Measurements from ENCODE around the gene CALCR.
"Not testable (repeated sequence)": the region's sequence is repeated elsewhere in the genome, so short reads cannot be mapped to it uniquely, and the experiment has no call there.

The CALCR gene

DNA sequence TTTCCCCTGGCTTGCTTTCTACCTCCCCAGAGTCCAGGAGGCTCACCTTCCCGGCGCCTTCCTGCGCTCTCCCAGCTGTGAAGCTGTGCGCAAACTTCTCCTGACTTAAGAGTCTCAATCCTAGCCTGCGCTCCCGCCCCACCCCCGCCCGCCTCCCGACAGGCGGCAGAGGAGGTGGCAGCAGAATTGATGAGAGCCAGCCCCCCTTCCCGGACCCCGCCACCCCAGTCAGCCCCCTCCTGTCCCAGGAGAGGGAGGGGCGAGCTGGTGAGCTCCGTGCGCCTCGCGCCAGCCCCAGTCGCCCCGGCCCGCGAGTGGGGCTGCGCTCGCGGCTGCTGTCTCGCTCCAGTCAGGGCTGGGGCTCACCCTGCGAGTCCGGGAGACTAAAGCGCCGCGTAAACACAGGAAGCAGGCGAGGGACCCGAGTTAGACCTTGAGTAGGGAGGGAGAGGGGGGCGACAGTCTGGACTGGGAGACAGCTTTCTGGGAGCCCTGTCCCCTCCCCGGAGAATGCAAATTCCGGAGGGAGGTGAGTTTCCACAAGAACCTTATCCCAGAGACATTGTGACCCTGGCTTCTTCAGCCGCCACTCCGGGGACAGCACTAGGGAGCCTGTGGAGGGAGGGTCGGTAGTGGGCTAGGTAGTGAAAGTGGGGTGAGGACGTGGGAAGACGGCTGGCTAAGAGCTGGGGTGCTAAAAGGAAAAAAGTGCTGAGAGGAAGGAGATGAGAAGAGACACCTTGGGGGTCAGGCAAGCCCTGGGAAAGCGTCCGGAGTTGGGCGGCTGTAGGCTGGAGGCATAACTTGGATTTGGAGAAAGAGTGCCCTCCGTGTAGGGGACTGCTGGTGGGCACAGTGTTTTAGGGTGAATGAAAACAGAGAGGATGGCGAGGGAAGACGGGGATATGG, at the start of gene CALCR:
CALCR (minus strand) TSS at position 79 of the 909 bp plus-strand sequence. CDS start 87,743 bp downstream, outside the sequence.
- DNase-seq: no peak

DNA sequence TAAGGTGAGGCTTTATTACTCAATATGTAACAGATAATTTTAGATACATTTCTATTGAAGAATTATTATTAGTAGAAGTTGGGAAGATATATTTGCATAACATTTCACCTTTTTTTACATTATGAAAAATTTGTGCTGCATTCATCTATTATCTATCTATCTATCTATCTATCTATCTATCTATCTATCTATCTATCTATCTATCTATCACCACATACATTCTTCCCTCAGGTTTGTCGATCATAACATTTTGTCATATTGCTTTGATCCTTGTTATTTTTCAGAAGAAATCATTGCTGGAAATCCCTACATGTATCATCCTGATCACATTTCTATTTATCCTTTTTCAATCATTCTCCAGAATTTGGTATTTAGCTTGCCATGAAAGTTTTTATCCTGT, 49.3 kb upstream of the CALCR start:
- no peak for DNase-seq

DNA sequence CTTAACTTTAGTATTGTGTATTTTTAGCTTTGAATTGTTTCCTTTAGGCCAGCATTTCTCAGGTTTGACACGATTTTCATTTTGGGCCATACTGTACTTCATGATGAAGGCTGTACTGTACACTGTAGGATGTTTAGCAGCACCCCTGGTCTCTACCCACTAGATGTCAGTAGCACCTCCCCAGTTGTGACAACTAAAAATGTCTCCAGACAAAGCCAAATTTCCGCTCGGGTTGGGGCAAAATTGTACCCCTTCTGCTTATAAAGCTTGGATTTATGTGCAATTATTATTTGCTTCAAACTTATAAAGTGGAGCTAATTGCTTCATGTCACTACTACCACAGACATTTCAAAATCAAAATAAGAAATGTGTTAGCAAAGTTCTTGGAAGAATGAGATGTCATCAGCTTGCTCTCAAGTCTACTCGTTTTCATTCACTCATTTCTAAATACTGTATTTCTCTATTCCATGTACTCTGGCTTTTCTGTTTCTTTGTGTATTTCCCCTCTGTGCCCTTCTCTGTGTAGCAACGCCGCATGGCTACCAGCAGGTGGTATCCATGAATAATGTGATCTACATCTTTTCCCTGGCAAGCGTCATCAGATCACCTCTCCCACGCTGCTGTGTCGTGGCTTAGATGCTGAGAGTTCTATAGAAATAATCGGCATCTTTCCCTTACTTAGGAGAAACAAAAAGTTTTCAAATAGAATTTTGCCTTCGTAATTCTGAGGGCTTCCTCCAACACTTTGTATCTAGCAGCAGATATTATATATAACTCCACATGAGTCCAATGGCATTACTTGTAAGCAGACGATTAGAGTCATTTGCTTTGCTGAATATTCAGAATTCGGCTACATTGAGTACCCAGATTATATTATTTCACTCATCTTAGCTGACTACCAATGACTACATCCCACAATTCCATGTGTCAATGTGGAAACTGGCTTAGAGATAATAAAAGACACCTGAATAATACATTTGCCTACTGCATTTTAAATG, 47.8 kb upstream of the CALCR start:
- no peak for DNase-seq

DNA sequence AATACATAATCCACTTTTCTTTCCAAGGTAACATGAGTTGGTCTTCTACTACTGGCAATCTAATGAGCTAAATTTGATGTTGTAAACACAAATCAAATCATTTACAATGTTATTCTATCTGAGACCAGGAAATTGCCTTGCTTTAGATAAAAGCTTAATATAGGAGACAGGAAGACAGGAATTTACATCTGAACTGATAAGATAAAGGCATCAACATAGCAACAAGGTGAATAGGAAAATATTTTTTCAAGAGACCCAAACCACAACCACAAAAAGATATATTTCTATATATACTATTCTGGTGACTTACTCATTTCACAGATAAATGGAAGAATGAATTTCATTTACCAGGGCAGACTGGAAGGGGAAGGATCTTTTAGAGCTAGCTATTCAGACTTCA, 46.3 kb upstream of the CALCR start:
- DNase-seq: no peak

DNA sequence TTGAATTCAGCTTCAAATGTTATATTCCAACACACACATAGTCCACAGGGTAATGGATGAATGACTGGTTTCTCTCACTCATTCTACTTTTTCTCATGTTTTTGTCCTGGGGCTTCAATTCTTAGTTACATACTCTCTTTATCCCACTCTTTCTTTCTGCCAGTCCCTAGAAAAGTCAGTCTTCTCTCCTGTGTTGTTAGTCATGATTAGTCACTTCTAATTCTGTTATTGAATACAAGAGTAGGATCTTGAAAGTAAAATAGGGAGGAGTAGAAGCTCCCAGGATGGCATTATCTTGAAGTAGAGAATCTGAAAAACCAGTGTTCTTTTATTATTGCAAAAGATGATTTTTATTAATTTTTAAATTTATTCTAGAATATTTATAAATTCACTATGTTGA, 45.5 kb upstream of the CALCR start:
- no peak for DNase-seq

DNA sequence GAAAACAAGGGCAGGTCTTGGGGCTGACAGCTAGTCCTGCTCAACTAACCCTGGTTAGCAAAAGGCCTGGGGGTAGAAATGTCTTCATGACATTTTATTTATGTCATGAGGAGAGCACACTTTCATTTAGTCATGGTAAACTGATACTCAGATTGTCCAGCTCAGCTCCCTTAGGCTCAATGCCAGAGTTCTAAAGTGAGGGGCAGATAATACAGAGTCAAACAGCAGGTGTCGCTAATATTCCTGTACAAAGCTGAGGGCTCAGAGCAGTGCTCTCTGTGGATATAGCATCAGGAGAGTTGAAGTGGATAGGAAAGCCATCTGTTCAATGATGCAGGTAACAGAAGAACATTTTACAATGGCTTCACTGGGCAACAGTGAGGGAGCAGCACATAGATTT, 26.8 kb upstream of the CALCR start:
- DNase-seq: no peak

DNA sequence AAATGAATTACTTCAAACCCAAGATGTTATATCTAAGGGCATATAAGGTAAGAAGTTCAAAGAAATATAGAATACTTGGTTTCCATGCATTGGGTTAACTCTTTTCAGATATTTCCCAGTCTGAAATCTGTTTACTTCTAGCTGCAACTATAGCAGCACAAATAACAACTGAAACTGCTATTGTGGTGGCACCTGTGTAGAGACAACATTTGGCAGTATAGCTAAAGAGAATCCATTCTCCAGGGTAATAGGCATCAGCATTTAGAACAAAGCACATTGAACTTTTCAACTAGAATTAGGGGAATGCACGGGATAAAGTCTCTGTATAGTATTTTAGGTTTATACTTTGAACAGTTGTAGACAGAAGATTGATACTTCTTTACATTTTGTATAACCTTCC, 19.7 kb upstream of the CALCR start:
- no peak for DNase-seq

DNA sequence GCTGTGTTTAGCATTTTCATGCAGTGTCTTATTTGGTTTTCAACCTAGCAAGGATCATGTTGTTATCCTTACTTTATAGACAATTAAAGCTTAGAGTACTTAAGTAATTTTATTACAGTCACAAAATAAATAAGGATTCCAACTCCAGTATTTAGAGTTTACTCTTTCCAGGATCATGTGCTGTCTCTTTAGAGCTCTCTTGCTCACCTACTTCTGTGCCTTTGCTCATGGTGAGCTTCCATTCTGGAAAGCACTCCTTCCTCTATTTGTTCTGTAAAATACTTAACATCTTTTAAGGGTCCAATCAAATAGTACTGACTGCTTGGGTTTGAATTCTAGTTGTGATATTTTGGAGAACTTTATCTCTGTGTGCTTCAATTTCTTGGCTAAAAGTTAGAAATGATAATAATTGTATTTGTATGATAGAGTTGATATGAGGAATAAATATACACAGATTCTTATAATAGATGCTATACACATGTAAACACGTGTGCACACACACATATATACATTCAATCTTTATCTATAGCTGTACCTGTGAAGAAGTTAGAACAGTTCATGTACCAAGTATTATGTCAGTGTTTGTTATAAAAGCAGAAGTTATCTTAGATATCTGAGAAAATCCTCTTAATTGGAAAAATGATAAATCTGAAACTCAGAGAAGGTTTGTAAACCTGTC, 18.2 kb upstream of the CALCR start:
- no peak for DNase-seq

DNA sequence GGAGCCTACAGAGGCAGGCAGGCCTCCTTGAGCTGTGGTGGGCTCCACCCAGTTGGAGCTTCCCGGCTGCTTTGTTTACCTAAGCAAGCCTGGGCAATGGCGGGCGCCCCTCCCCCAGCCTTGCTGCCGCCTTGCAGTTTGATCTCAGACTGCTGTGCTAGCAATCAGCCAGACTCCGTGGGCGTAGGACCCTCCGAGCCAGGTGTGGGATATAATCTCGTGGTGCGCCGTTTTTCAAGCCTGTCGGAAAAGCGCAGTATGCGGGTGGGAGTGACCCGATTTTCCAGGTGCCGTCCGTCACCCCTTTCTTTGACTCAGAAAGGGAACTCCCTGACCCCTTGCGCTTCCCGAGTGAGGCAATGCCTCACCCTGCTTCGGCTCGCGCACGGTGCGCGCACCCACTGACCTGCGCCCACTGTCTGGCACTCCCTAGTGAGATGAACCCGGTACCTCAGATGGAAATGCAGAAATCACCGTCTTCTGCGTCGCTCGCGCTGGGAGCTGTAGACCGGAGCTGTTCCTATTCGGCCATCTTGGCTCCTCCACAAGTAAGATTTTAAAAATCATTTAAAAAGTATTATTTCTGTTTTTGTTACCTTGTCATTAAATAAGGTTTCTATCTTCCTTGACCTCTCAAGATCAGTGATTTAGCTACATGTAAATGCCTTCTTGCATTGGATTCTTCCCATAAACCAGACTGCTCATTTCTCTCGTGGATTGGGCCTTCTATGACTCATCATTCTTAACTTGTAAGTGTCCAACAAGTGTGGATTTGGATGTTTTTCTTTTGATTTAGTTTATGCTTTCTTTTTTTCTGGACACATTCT, 16.9 kb upstream of the CALCR start:
- DNase-seq: not testable (repeated sequence)

DNA sequence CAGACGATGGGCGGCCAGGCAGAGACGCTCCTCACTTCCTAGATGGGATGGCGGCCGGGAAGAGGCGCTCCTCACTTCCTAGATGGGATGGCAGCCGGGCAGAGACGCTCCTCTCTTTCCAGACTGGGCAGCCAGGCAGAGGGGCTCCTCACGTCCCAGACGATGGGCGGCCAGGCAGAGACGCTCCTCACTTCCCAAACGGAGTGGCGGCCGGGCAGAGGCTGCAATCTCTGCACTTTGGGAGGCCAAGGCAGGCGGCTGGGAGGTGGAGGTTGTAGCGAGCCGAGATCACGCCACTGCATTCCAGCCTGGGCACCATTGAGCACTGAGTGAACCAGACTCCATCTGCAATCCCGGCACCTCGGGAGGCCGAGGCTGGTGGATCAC, 11.9 kb upstream of the CALCR start:
- not testable (repeated sequence) for DNase-seq

DNA sequence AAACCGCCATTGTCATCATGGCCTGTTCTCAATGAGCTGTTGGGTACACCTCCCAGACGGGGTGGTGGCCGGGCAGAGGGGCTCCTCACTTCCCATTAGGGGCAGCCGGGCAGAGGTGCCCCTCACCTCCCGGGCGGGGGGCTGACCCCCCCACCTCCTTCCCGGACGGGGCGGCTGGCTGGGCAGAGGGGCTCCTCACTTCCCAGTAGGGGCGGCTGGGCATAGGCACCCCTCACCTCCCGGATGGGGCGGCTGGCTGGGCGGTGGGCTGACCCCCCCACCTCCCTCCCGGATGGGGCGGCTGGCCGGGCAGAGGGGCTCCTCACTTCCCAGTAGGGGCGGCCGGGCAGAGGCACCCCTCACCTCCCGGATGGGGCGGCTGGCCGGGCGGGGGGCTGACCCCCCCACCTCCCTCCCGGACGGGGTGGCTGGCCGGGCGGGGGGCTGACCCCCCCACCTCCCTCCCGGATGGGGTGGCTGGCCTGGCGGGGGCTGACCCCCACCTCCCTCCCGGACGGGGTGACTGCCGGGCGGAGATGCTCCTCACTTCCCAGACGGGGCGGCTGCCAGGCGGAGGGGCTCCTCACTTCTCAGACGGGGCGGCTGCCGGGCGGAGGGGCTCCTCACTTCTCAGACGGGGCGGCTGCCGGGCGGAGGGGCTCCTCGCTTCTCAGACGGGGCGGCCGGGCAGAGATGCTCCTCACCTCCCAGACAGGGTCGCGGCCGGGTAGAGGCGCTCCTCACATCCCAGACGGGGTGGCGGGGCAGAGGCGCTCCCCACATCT, 11.4 kb upstream of the CALCR start:
- DNase-seq: not testable (repeated sequence)

DNA sequence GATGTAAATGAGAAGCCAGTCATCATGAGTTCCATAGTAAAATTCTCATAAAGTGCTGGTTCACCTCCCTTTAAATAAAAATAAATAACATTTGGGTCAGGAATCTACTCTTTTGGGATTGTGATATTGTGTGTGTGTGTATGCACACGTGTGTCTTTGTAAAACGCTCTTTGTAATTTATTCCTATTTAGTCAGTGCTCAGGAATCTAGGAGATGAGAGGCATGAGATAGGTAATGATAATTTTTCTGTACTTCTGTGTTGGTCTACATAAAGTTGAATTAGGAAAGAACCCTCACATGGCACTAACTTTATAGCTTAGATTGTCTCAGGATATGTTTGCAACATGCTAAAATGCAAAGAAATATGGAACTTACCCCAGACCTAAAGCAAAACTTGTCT, 4.9 kb upstream of the CALCR start:
- DNase-seq: no peak

DNA sequence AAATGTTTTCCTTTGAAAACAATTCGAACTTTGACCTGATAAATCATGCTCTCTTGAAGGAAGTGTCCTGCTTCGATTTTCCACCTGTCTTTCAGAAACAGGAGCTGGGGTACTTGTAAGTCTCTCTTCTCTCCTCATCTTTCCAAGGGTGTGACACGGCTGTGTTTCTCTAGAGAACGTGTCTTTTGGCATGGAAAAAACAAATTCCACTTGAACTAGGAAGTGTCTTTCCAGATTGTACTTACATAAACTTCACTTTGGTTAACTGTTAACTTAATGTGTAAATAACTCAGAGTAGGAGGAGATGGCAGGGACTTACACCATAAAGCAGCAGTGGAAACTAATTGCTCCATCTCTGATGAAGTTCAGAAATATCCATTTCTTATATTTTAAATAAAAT, 4.2 kb upstream of the CALCR start:
- DNase-seq: no peak

DNA sequence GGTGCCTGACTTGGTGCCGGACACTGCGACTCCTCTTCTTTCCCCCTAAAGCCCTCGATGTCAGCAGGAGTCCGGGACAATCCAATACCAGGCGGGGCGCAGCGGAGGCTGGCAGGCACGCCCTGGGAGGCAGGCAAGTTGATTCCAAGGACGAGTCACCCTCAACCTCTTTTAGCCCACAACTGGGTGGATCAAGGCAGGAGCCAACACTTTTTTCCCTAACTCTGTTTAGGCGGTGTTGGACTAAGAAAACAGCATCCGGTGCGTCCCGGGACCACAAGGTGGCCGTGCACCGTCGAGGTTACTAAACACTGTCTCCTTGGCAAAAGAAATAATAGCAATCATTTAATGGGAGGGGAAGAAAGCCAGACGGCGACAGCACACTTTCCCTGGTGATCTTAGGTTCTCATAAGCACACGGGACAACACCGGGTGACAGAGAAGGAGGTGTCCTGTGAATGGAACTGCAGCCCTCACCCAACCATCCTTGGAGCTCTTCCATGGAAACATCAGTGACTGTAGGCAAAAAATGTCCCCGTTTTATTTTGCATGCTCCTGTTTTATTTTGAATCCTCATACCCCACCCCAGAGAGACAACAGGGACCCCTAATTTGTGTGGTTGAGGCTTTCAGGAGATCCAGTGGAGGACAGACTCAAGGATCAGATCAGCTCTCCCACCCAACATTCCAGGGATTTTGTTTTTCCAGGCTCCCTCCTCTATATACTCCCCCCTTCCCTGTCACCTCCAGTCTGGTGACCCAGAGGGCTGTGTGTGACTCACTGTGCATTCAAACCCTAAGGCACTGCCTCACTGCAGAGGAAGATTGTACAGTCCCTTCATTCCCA, 1.3 kb upstream of the CALCR start:
- DNase-seq: no peak

DNA sequence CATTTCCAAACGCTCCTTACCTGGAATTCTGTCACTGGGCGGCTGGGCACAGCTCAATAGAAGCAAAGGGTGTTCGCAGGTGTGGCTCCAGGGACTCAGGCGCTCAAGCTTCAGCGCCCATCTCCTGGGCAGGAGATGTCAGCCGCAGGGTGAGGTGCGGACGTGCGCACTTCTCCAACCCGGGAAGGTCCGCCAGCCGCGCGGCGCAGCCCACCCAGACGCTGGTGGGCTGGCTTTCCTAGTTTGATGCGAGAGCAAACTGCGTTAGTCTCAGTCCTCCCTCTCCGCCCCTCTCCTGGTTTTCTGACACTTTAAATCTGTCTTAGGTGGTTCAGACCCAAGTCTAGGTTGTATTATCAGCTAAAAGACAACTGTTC, 267 bp downstream of the CALCR start:
- no peak for DNase-seq

DNA sequence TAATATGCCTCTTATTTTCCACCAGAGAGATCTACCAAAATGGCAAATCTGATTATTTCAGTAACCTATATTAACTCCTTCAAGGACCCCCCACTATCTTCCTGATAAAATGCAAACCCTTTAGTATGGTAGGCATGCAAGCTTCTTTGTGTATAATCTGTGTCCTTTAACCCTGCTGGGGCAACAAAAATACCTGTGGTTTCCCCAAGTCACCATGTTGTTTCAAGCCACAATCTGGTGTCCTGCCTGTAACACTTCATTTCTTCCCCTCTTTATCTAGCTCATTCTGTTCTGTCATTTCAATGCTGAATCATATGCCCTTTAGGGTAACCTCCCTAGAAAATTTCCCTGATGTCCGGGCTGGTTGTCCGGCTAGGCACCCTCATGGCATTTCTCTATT, 5.3 kb downstream of the CALCR start:
- DNase-seq: no peak

DNA sequence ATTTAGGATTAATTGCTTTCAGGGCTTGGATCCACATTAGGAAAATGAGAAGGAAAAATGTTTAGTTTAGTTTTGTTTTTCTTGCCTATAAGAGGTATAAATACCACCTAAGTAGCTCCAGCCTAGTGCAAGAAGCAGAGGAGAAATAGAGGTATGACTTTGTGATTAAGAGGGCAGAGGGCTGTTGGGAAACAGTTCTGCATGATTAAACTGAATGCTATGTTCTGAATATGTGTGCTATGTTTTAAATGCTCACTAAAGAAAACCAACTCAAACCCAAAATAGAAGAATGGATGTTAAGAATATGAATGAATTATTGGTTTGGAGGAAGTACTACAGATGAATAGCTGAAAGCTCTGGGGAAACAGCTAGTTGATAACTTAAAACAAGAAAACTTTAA, 7.6 kb downstream of the CALCR start:
- no peak for DNase-seq

DNA sequence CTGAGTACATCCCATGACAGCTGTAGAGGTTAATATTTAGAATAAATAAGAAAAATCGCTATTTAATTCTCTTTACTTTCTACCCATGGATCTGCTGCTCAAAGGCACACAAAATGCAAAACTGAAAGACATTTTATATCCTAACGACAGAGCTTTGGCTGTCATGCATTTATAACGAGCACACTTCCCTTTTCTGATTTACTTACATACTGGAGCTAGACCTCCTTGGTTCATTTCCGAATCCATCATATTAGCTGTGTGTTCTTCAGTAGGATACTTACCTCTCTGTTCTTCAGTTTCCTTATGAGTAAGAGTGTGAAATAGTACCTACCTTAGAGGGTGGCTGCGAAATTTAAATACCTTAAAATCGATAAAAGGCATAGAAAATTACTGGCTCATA, 10.9 kb downstream of the CALCR start:
- no peak for DNase-seq

DNA sequence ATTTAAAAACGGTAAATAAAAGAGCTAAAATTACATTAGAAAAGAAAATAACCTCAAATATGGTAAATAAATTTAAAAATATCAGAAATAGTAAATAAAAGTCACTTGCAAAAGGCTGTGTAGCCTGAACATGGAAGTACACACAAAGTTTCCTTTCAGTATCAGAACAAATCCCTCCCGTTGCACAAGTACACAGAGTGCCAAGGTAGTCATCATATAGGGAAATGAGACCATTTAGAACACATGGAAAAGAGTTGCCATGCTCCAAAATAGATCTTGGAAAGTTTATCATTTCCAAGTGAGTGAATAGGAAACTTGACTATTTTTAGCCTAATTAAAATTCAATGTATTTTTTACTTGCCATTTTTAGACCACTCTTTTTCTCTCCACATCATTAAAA, 11.6 kb downstream of the CALCR start:
- no peak for DNase-seq

DNA sequence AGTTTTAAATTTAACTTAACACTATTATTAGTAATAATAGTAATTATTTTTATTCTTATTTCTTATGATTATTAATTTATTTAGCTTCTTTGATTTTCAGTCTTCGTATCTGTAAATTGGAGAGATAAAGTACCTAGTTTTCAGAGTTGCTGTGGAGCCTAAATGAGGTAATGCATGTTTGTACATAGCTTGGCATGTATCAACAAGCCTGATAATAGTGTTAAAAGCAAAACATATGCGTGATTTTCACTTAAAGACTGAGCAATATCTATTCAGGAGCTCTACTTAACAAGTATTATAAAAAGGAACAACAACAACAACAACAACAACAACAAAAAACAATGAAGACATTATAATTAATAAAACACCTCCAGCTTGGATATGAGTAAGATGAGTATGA, 12.4 kb downstream of the CALCR start:
- DNase-seq: no peak

All from hippocampal formation (tissue), 2 donors.